PC-9 (cell line): ENCODE measurements around the gene DNM3. TPM values are rescaled to one million over a fixed set of nuclear protein-coding genes. Genes with fewer than 3 reads are reported as not detected.

Experiments
- BruUV-seq: library from RNA; stranded (reverse); fragments of 400-500 nt; replicated peaks from 2 replicates; lab custom pipeline; 2021; lab: Mats Ljungman, UMichigan
- CTCF ChIA-PET: fragments of 300-600 bp; sonication (Branson Sonifier 250); formaldehyde crosslinking; loops from one replicate; lab custom pipeline; 2022; ENCODE audit warnings: antibody characterized with exemption; lab: Charles Lee
- POLR2A ChIA-PET: fragments of 300-600 bp; sonication (Branson Sonifier 250); formaldehyde crosslinking; loops from one replicate; lab custom pipeline; 2022; ENCODE audit warnings: antibody characterized with exemption; ENCODE audit not compliant: unreplicated experiment; lab: Charles Lee
- DNase-seq, 2 experiments: peaks; one replicate each; pipeline versions ENCODE4 v3.0.0 to v3.0.0-alpha.2; 2015 to 2022; ENCODE audit warnings: mixed read lengths in 1 of 2
- H2AFZ ChIP-seq: fragments of 200-600 bp; sonication (generic); 2 replicates; pipeline ENCODE4 v1.8.1; 2017; ENCODE audit warnings: antibody characterized with exemption
- H3F3A ChIP-seq: fragments of 200-600 bp; sonication (generic); 2 replicates; pipeline ENCODE4 v1.8.1; 2017; ENCODE audit warnings: antibody characterized with exemption, mild to moderate bottlenecking, low read depth; ENCODE audit not compliant: insufficient read depth
- H3K27ac ChIP-seq: fragments of 200-600 bp; sonication (generic); 2 replicates; pipeline ENCODE4 v1.6.1; 2016; ENCODE audit warnings: mixed run types
- H3K27me3 ChIP-seq: fragments of 200-600 bp; sonication (generic); 2 replicates; pipeline ENCODE4 v1.6.1; 2016; ENCODE audit warnings: low read depth, mixed run types; ENCODE audit not compliant: insufficient read depth
- H3K36me3 ChIP-seq: fragments of 200-600 bp; sonication (generic); 2 replicates; pipeline ENCODE4 v1.6.1; 2016; ENCODE audit warnings: low read depth, mixed run types
- H3K4me1 ChIP-seq: fragments of 200-600 bp; sonication (generic); replicated peaks from 2 replicates; pipeline ENCODE4 v1.6.1; 2016; ENCODE audit warnings: mixed run types; ENCODE audit not compliant: insufficient read depth
- H3K4me2 ChIP-seq: fragments of 200-600 bp; sonication (generic); 2 replicates; pipeline ENCODE4 v1.6.1; 2017; ENCODE audit warnings: mixed run types
- H3K4me3 ChIP-seq: fragments of 200-600 bp; sonication (generic); 2 replicates; pipeline ENCODE4 v1.6.1; 2016; ENCODE audit warnings: mixed run types
- H3K79me2 ChIP-seq: fragments of 200-600 bp; sonication (generic); 2 replicates; pipeline ENCODE4 v1.6.1; 2017; ENCODE audit warnings: low read depth, mixed run types
- H3K9me2 ChIP-seq: fragments of 200-600 bp; sonication (generic); 2 replicates; pipeline ENCODE4 v1.8.1; 2017; ENCODE audit warnings: mild to moderate bottlenecking; ENCODE audit not compliant: insufficient read depth
- H3K9me3 ChIP-seq: fragments of 200-600 bp; sonication (generic); 2 replicates; pipeline ENCODE4 v1.8.1; 2016; ENCODE audit warnings: low read depth; ENCODE audit not compliant: insufficient read depth
- H4K20me1 ChIP-seq: fragments of 200-600 bp; sonication (generic); 2 replicates; pipeline ENCODE4 v1.8.1; 2017; ENCODE audit not compliant: insufficient read depth
- CTCF ChIP-seq: fragments of 200-600 bp; sonication (generic); conservative IDR thresholded peaks from 2 replicates; pipeline ENCODE4 v1.6.1; 2017; ENCODE audit warnings: mixed run types, antibody characterized with exemption, mild to moderate bottlenecking, moderate library complexity
- EZH2 ChIP-seq: fragments of 200-600 bp; sonication (generic); IDR thresholded peaks from 2 replicates; pipeline ENCODE4 v1.8.0; 2017; ENCODE audit warnings: antibody characterized with exemption, low read depth
- intact Hi-C: fragments of 100-400 bp; cut with micrococcal nuclease; formaldehyde crosslinking; loops from one replicate; pipeline ENCODE4 v1.10.0; 2022; ENCODE audit not compliant: unreplicated experiment
- total RNA-seq: library from RNA; stranded (reverse); gene quantifications from 2 replicates; pipeline ENCODE4 v1.2.3, GENCODE V29; 2021

The DNM3 gene
- total RNA-seq, 1 experiment from 2014 or later: 1.7 TPM

- H3F3A ChIP-seq: no peaks in the 10 kb centered on the region
- H3K4me2 ChIP-seq: no peak overlapping the region
- no peak overlapping the region for H3K4me3 ChIP-seq
- intact Hi-C loops: no loop called here
- no peaks in the 10 kb centered on the region for H3K9me2 ChIP-seq
- no peaks in the 10 kb centered on the region for H3K27me3 ChIP-seq
- BruUV-seq: no TSS peak
- H3K36me3 ChIP-seq: no peaks in the 10 kb centered on the region
- no peaks in the 10 kb centered on the region for H3K4me1 ChIP-seq
- ChIA-PET POLR2A (no interaction called here), CTCF (no interaction called here)
- DNase-seq: no peak
- no peaks in the 10 kb centered on the region for H3K79me2 ChIP-seq
- no peaks in the 10 kb centered on the region; the same call in 1 of the 2 replicates for H3K9me3 ChIP-seq
- TF ChIP-seq CTCF (no peak), EZH2 (no peak)
- H4K20me1 ChIP-seq: no peaks in the 10 kb centered on the region
- H3K27ac ChIP-seq: no peak overlapping the region
- no peak overlapping the region for H2AFZ ChIP-seq
These were observed 153.0 kb downstream of the DNM3 start for GRCh38 chr1:171994293-171994692.

- Histone ChIP-seq H3K9me3 (no peaks in the 10 kb centered on the region; the same call in 1 of the 2 replicates), H3F3A (no peaks in the 10 kb centered on the region), H3K79me2 (no peaks in the 10 kb centered on the region), H3K27me3 (no peaks in the 10 kb centered on the region), H3K4me1 (no peaks in the 10 kb centered on the region), H3K4me3 (no peak overlapping the region), H3K27ac (no peak overlapping the region), H3K4me2 (no peak overlapping the region), H4K20me1 (no peaks in the 10 kb centered on the region), H2AFZ (no peak overlapping the region), H3K36me3 (no peaks in the 10 kb centered on the region), H3K9me2 (no peaks in the 10 kb centered on the region)
- BruUV-seq: no TSS peak
- TF ChIP-seq CTCF (no peak), EZH2 (no peak)
- ChIA-PET CTCF (no interaction called here), POLR2A (no interaction called here)
- no peak for DNase-seq
- intact Hi-C loops: no loop called here
These were observed 154.3 kb downstream of the DNM3 start for GRCh38 chr1:171995573-171995972.

GRCh38 chr1:171997936-171998335 is 156.6 kb downstream of the DNM3 start:
- DNase-seq: no peak
- intact Hi-C loops: no loop called here
- H3K9me3 ChIP-seq: no peaks in the 10 kb centered on the region; the same call in 1 of the 2 replicates
- H3K79me2 ChIP-seq: no peaks in the 10 kb centered on the region
- ChIA-PET POLR2A (no interaction called here), CTCF (no interaction called here)
- no peak overlapping the region for H3K27ac ChIP-seq
- no peaks in the 10 kb centered on the region for H3F3A ChIP-seq
- no peaks in the 10 kb centered on the region for H3K36me3 ChIP-seq
- no peaks in the 10 kb centered on the region for H3K27me3 ChIP-seq
- no peak overlapping the region for H3K4me2 ChIP-seq
- H2AFZ ChIP-seq: no peak overlapping the region
- H3K9me2 ChIP-seq: no peaks in the 10 kb centered on the region
- no TSS peak for BruUV-seq
- no peaks in the 10 kb centered on the region for H4K20me1 ChIP-seq
- TF ChIP-seq CTCF: no peak
- no peak for TF ChIP-seq EZH2
- H3K4me1 ChIP-seq: no peaks in the 10 kb centered on the region
- H3K4me3 ChIP-seq: no peak overlapping the region
